Mesothelial cell of epicardium (in vitro differentiated cells): ENCODE data around the gene MDGA2. TPM values are rescaled to one million over a fixed set of nuclear protein-coding genes. Genes with fewer than 3 reads are reported as not detected.

Experiments
- DNase-seq, 2 experiments: peaks; one replicate each; pipeline ENCODE4 v3.0.0; 2021; ENCODE audit warnings: low spot score in 2 of 2; ENCODE audit not compliant: unreplicated experiment in 2 of 2
- H3K27ac Mint-ChIP-seq: 2 replicates; pipeline ENCODE4 v1.8.0; 2021; ENCODE audit warnings: mixed read lengths
- H3K27me3 Mint-ChIP-seq: 2 replicates; pipeline ENCODE4 v1.8.0; 2021; ENCODE audit warnings: low read depth, mixed read lengths
- H3K36me3 Mint-ChIP-seq: 2 replicates; pipeline ENCODE4 v1.8.0; 2021; ENCODE audit warnings: mixed read lengths
- H3K4me1 Mint-ChIP-seq: 2 replicates; pipeline ENCODE4 v1.8.0; 2021; ENCODE audit warnings: mixed read lengths
- H3K4me3 Mint-ChIP-seq: 2 replicates; pipeline ENCODE4 v1.8.0; 2021; ENCODE audit warnings: mild to moderate bottlenecking, moderate library complexity, mixed read lengths
- H3K9me3 Mint-ChIP-seq: 2 replicates; pipeline ENCODE4 v1.8.0; 2021; ENCODE audit warnings: mixed read lengths
- CTCF ChIP-seq: fragments of 200-600 bp; sonication (generic); IDR thresholded peaks from one replicate; pipeline ENCODE4 v1.5.0; 2021; ENCODE audit warnings: antibody characterized with exemption; ENCODE audit not compliant: unreplicated experiment
- total RNA-seq: library from RNA; stranded (reverse); gene quantifications from 3 replicates; pipeline ENCODE4 v1.2.1, GENCODE V29; 2021

MDGA2 gene
- total RNA-seq, 1 donor from 2014 or later = 0.27 TPM

- DNase-seq = no peak
- Mint-ChIP-seq H3K27ac (no peak overlapping the region), H3K9me3 (peaks cover 24% of the 10 kb centered on the region), H3K27me3 (peaks cover 2% of the 10 kb centered on the region), H3K36me3 (no peaks in the 10 kb centered on the region), H3K4me1 (no peaks in the 10 kb centered on the region), H3K4me3 (no peak overlapping the region)
- no peak for TF ChIP-seq CTCF
Measured at GRCh38 chr14:46793144-46793543, 882.3 kb downstream of the MDGA2 start.
